CD14-positive monocyte (primary cell): ENCODE data around the gene CLK3. TPM values are rescaled to one million over a fixed set of nuclear protein-coding genes. Genes with fewer than 3 reads are reported as not detected.

Source experiments
- DNase-seq, 3 donors: peaks; one replicate each; pipeline ENCODE4 v3.0.0-alpha.2; 2011 to 2022
- H2AFZ ChIP-seq: 2 replicates; pipeline ENCODE4 v1.6.0; 2012; ENCODE audit warnings: mild to moderate bottlenecking, low read depth, low read length, inconsistent platforms; ENCODE audit not compliant: insufficient read depth, poor library complexity, severe bottlenecking
- H3K27ac ChIP-seq, 2 donors: 1 replicate in 1 of 2; 2 replicates in 1 of 2; pipeline ENCODE4 v1.5.1; 2012 to 2013; ENCODE audit warnings: low read length in 2 of 2, control low read depth in 1 of 2, inconsistent platforms in 1 of 2, low read depth in 1 of 2, mild to moderate bottlenecking in 1 of 2
- H3K27me3 ChIP-seq, 2 donors: one replicate each; pipeline versions ENCODE4 v1.6.0 to v1.6.1; 2011 to 2013; ENCODE audit warnings: low read length in 2 of 2; ENCODE audit not compliant: control insufficient read depth in 2 of 2, insufficient read depth in 2 of 2
- H3K36me3 ChIP-seq, 2 donors: replicated peaks in 1 of 2; 1 replicate in 1 of 2; 2 replicates in 1 of 2; pipeline versions ENCODE4 v1.5.1 to v1.6.1; 2012 to 2013; ENCODE audit warnings: low read length in 2 of 2, control low read depth in 1 of 2, inconsistent platforms in 1 of 2, mild to moderate bottlenecking in 1 of 2; ENCODE audit not compliant: insufficient read depth in 2 of 2, control insufficient read depth in 1 of 2
- H3K4me1 ChIP-seq, 2 donors: 1 replicate in 1 of 2; 2 replicates in 1 of 2; pipeline versions ENCODE4 v1.5.1 to v1.6.1; 2012 to 2013; ENCODE audit warnings: low read length in 2 of 2, control low read depth in 1 of 2, inconsistent platforms in 1 of 2, mild to moderate bottlenecking in 1 of 2, moderate library complexity in 1 of 2; ENCODE audit not compliant: insufficient read depth in 2 of 2, control insufficient read depth in 1 of 2
- H3K4me2 ChIP-seq: replicated peaks from 2 replicates; pipeline ENCODE3; 2012; ENCODE audit warnings: low read length, moderate library complexity, mild to moderate bottlenecking; ENCODE audit not compliant: poor library complexity, severe bottlenecking; ENCODE audit errors: extremely low read depth
- H3K4me3 ChIP-seq, 3 experiments: fragments of 200-600 bp in 1 of 3; sonication (generic) in 1 of 3; replicated peaks in 1 of 3; 1 replicate in 2 of 3; 2 replicates in 1 of 3; pipeline ENCODE4 v1.5.1; 2011 to 2013; ENCODE audit warnings: low read length in 3 of 3, mild to moderate bottlenecking in 3 of 3, control low read depth in 2 of 3, low read depth in 2 of 3, inconsistent platforms in 1 of 3, moderate library complexity in 1 of 3
- H3K79me2 ChIP-seq: 2 replicates; pipeline ENCODE4 v1.6.0; 2012; ENCODE audit warnings: mild to moderate bottlenecking, control low read depth, inconsistent platforms, low read length, moderate library complexity; ENCODE audit not compliant: insufficient read depth
- H3K9ac ChIP-seq: 2 replicates; pipeline ENCODE4 v1.6.0; 2017; ENCODE audit warnings: low read length, mild to moderate bottlenecking; ENCODE audit not compliant: insufficient read depth, poor library complexity, severe bottlenecking
- H3K9me3 ChIP-seq, 2 donors: replicated peaks in 1 of 2; 1 replicate in 1 of 2; 2 replicates in 1 of 2; pipeline versions ENCODE4 v1.5.1 to v1.6.1; 2012 to 2013; ENCODE audit warnings: low read length in 2 of 2, control low read depth in 1 of 2; ENCODE audit not compliant: control insufficient read depth in 1 of 2, insufficient read depth in 1 of 2
- H4K20me1 ChIP-seq: 2 replicates; pipeline ENCODE4 v1.6.0; 2012; ENCODE audit warnings: mild to moderate bottlenecking, low read length, control low read depth, moderate library complexity; ENCODE audit not compliant: insufficient read depth
- H3K27ac Mint-ChIP-seq, 7 donors: one replicate each; pipeline ENCODE4 v1.8.0; 2020; ENCODE audit warnings: mild to moderate bottlenecking in 7 of 7, mixed read lengths in 7 of 7, moderate library complexity in 6 of 7, inconsistent platforms in 2 of 7
- H3K27me3 Mint-ChIP-seq, 3 donors: one replicate each; pipeline ENCODE4 v1.8.0; 2021 to 2022; ENCODE audit warnings: low read depth in 3 of 3, mild to moderate bottlenecking in 3 of 3, mixed read lengths in 3 of 3, moderate library complexity in 3 of 3, inconsistent platforms in 1 of 3
- H3K36me3 Mint-ChIP-seq, 2 donors: one replicate each; pipeline ENCODE4 v1.8.0; 2020; ENCODE audit warnings: mixed read lengths in 2 of 2, inconsistent platforms in 1 of 2, mild to moderate bottlenecking in 1 of 2
- H3K4me1 Mint-ChIP-seq: one replicate; pipeline ENCODE4 v1.8.0; 2020; ENCODE audit warnings: mild to moderate bottlenecking, mixed read lengths
- H3K4me3 Mint-ChIP-seq, 2 donors: one replicate each; pipeline ENCODE4 v1.8.0; 2020; ENCODE audit warnings: mild to moderate bottlenecking in 2 of 2, mixed read lengths in 2 of 2, moderate library complexity in 1 of 2
- H3K9me3 Mint-ChIP-seq, 7 donors: one replicate each; pipeline ENCODE4 v1.8.0; 2020 to 2022; ENCODE audit warnings: mixed read lengths in 7 of 7, mild to moderate bottlenecking in 6 of 7, moderate library complexity in 6 of 7, inconsistent platforms in 2 of 7
- WGBS: methylation state at CpG from one replicate; pipeline ENCODE4 v1.1.5; 2013; ENCODE audit warnings: missing lambda C conversion rate; ENCODE audit not compliant: insufficient coverage; 5-methylcytosine and 5-hydroxymethylcytosine counted together
- intact Hi-C, 2 donors: fragments of 100-400 bp; cut with micrococcal nuclease; formaldehyde crosslinking; loops; one replicate each; pipeline versions ENCODE4 v1.15.0 to v1.15.1; 2023
- polyA plus RNA-seq, 3 donors: library from polyadenylated mRNA; depleted of rRNA in 1 of 3; unstranded in 2 of 3; stranded (reverse) in 1 of 3; fragments of 300-500 nt in 2 of 3; fragments of >200 nt in 1 of 3; fragmentation: Illumina TruSeq in 2 of 3; gene quantifications; 1 replicate in 2 of 3; 2 replicates in 1 of 3; pipeline ENCODE4 v1.2.3, GENCODE V29; 2012 to 2021
- TF ChIP-seq, protein P1 (sequence below): fragments of 200-600 bp; IDR thresholded peaks from one replicate; pipeline ENCODE4 v1.8.0; 2022; ENCODE audit warnings: antibody characterized with exemption, mild to moderate bottlenecking

CLK3 gene
- polyA plus RNA-seq, 3 donors: 27.6 to 354 (median 33.2) TPM

DNA sequence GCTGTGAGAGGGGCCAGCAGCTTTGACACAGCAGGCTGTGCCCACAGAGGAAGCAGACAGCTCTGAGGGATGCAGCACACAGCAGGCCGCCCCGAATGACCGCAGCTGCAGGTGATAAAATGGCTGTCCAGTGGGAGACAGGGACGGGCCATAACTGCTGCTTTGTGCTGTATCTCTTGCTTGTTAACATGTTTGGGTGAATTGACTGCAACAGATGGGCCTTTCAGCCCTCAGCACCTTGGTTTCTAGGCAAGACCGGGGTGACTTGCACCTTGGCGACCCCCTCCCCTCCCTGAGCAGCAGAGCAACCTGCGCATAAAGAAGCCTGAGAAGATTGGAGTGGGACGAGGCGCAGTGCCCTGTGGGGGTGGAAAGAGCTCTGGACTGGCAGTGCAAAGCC, 36.6 kb upstream of the CLK3 start:
- H3K4me2 ChIP-seq: no peak overlapping the region
- no peaks in the 10 kb centered on the region for H3K27me3 ChIP-seq
- TF ChIP-seq, protein P1, sequence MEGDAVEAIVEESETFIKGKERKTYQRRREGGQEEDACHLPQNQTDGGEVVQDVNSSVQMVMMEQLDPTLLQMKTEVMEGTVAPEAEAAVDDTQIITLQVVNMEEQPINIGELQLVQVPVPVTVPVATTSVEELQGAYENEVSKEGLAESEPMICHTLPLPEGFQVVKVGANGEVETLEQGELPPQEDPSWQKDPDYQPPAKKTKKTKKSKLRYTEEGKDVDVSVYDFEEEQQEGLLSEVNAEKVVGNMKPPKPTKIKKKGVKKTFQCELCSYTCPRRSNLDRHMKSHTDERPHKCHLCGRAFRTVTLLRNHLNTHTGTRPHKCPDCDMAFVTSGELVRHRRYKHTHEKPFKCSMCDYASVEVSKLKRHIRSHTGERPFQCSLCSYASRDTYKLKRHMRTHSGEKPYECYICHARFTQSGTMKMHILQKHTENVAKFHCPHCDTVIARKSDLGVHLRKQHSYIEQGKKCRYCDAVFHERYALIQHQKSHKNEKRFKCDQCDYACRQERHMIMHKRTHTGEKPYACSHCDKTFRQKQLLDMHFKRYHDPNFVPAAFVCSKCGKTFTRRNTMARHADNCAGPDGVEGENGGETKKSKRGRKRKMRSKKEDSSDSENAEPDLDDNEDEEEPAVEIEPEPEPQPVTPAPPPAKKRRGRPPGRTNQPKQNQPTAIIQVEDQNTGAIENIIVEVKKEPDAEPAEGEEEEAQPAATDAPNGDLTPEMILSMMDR: no peak
- H3K9ac ChIP-seq: no peak overlapping the region
- Mint-ChIP-seq H3K9me3 (no peaks in the 10 kb centered on the region), H3K4me3 (no peak overlapping the region), H3K27me3 (peaks cover 0 to 2% (median 1%) of the 10 kb centered on the region in 3 donors), H3K4me1 (no peaks in the 10 kb centered on the region), H3K27ac (no peak overlapping the region), H3K36me3 (peaks cover 87 to 95% of the 10 kb centered on the region in 2 donors)
- DNase-seq: no peak
- intact Hi-C loops: no loop called here
- H3K79me2 ChIP-seq: no peaks in the 10 kb centered on the region
- 100% methylated on average over 6 of the region's 9 CpGs for WGBS
- H3K4me3 ChIP-seq: no peak overlapping the region
- no peaks in the 10 kb centered on the region for H4K20me1 ChIP-seq
- no peaks in the 10 kb centered on the region for H3K9me3 ChIP-seq
- H3K4me1 ChIP-seq: no peaks in the 10 kb centered on the region
- H3K36me3 ChIP-seq: peaks cover 72 to 93% of the 10 kb centered on the region in 2 donors
- H3K27ac ChIP-seq: no peak overlapping the region
- no peak overlapping the region for H2AFZ ChIP-seq

DNA sequence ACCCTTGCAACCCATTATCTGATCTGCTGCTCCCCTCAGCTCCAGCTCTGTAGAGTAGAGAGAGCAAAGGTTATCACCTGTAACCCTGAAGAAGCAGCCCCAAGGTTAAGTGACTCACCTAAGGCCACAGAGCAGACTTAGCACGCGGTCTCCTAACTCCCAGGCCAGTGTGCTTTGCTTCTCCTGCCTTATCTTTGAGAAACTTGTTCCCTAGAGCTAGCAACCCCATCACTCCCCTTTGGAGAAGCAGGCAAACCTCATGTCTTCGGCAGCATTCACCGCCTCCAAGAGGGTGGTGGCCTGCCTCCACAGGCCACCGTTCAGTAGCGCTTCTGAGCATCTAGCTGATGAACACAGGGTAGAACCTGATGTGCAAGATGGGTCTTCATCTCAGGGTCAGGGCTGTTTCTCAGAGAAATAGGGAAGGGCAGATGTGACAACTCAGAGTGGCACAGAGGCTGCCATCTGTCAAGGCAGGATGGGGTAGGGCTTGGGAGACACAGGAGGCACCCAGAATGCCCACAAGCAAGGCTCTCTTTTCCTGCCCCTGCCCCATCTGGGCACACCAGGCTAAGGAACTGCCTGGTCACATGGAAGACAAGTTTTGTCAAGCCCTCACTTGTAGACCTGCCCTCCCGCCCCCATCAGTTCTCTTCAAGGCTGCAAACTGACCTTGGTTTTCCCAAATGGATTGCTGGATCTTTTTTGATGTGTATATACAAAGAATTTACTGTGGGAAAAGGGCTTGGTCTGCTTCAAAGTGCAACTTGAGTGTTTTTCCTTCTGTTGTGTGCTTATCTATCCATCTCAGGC, 34.9 kb upstream of the CLK3 start:
- H4K20me1 ChIP-seq: no peaks in the 10 kb centered on the region
- H3K36me3 ChIP-seq: peaks cover 69 to 93% of the 10 kb centered on the region in 2 donors
- 97% methylated on average over 7 of the region's 7 CpGs for WGBS
- Mint-ChIP-seq H3K36me3 (peaks cover 82 to 95% of the 10 kb centered on the region in 2 donors), H3K27ac (peak overlapping the region in 3 of 7 donors; percentile 2 to 48 (median 5)), H3K4me3 (no peak overlapping the region), H3K4me1 (no peaks in the 10 kb centered on the region), H3K27me3 (peaks cover 0 to 2% (median 1%) of the 10 kb centered on the region in 3 donors), H3K9me3 (no peaks in the 10 kb centered on the region)
- H3K4me3 ChIP-seq: no peak overlapping the region
- H3K9ac ChIP-seq: no peak overlapping the region
- no peak for DNase-seq
- no peaks in the 10 kb centered on the region for H3K4me1 ChIP-seq
- no peaks in the 10 kb centered on the region for H3K79me2 ChIP-seq
- H3K27ac ChIP-seq: no peak overlapping the region
- TF ChIP-seq, protein P1: no peak
- intact Hi-C loops: no loop called here
- H3K9me3 ChIP-seq: no peaks in the 10 kb centered on the region
- H3K27me3 ChIP-seq: no peaks in the 10 kb centered on the region
- H2AFZ ChIP-seq: no peak overlapping the region
- no peak overlapping the region for H3K4me2 ChIP-seq
